ENCODE data around the gene HRK. TPM values are rescaled to one million over a fixed set of nuclear protein-coding genes. Genes with fewer than 3 reads are reported as not detected.

Gene HRK
- total and polyA plus RNA-seq, 9 of the 15 experiments (the other 6 are each of a cell fraction or from before 2014, with no cell fraction given): 0.01 to 0.05 (median 0.04) TPM; not detected in 6

GRCh38 chr12:116880817-116881324 lies 370 bp downstream of the HRK start (continued):
- TF ChIP-seq, protein P1, sequence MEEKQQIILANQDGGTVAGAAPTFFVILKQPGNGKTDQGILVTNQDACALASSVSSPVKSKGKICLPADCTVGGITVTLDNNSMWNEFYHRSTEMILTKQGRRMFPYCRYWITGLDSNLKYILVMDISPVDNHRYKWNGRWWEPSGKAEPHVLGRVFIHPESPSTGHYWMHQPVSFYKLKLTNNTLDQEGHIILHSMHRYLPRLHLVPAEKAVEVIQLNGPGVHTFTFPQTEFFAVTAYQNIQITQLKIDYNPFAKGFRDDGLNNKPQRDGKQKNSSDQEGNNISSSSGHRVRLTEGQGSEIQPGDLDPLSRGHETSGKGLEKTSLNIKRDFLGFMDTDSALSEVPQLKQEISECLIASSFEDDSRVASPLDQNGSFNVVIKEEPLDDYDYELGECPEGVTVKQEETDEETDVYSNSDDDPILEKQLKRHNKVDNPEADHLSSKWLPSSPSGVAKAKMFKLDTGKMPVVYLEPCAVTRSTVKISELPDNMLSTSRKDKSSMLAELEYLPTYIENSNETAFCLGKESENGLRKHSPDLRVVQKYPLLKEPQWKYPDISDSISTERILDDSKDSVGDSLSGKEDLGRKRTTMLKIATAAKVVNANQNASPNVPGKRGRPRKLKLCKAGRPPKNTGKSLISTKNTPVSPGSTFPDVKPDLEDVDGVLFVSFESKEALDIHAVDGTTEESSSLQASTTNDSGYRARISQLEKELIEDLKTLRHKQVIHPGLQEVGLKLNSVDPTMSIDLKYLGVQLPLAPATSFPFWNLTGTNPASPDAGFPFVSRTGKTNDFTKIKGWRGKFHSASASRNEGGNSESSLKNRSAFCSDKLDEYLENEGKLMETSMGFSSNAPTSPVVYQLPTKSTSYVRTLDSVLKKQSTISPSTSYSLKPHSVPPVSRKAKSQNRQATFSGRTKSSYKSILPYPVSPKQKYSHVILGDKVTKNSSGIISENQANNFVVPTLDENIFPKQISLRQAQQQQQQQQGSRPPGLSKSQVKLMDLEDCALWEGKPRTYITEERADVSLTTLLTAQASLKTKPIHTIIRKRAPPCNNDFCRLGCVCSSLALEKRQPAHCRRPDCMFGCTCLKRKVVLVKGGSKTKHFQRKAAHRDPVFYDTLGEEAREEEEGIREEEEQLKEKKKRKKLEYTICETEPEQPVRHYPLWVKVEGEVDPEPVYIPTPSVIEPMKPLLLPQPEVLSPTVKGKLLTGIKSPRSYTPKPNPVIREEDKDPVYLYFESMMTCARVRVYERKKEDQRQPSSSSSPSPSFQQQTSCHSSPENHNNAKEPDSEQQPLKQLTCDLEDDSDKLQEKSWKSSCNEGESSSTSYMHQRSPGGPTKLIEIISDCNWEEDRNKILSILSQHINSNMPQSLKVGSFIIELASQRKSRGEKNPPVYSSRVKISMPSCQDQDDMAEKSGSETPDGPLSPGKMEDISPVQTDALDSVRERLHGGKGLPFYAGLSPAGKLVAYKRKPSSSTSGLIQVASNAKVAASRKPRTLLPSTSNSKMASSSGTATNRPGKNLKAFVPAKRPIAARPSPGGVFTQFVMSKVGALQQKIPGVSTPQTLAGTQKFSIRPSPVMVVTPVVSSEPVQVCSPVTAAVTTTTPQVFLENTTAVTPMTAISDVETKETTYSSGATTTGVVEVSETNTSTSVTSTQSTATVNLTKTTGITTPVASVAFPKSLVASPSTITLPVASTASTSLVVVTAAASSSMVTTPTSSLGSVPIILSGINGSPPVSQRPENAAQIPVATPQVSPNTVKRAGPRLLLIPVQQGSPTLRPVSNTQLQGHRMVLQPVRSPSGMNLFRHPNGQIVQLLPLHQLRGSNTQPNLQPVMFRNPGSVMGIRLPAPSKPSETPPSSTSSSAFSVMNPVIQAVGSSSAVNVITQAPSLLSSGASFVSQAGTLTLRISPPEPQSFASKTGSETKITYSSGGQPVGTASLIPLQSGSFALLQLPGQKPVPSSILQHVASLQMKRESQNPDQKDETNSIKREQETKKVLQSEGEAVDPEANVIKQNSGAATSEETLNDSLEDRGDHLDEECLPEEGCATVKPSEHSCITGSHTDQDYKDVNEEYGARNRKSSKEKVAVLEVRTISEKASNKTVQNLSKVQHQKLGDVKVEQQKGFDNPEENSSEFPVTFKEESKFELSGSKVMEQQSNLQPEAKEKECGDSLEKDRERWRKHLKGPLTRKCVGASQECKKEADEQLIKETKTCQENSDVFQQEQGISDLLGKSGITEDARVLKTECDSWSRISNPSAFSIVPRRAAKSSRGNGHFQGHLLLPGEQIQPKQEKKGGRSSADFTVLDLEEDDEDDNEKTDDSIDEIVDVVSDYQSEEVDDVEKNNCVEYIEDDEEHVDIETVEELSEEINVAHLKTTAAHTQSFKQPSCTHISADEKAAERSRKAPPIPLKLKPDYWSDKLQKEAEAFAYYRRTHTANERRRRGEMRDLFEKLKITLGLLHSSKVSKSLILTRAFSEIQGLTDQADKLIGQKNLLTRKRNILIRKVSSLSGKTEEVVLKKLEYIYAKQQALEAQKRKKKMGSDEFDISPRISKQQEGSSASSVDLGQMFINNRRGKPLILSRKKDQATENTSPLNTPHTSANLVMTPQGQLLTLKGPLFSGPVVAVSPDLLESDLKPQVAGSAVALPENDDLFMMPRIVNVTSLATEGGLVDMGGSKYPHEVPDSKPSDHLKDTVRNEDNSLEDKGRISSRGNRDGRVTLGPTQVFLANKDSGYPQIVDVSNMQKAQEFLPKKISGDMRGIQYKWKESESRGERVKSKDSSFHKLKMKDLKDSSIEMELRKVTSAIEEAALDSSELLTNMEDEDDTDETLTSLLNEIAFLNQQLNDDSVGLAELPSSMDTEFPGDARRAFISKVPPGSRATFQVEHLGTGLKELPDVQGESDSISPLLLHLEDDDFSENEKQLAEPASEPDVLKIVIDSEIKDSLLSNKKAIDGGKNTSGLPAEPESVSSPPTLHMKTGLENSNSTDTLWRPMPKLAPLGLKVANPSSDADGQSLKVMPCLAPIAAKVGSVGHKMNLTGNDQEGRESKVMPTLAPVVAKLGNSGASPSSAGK (IDR thresholded peaks at IDR 0.05): no peak
- TF ChIP-seq, protein P2, sequence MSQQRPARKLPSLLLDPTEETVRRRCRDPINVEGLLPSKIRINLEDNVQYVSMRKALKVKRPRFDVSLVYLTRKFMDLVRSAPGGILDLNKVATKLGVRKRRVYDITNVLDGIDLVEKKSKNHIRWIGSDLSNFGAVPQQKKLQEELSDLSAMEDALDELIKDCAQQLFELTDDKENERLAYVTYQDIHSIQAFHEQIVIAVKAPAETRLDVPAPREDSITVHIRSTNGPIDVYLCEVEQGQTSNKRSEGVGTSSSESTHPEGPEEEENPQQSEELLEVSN (IDR thresholded peaks at IDR 0.05; ENCODE audit: borderline replicate concordance in 1 of 2, extremely low read depth in 1 of 2, insufficient read depth in 1 of 2, insufficient read length in 1 of 2, low read depth in 1 of 2, low read length in 1 of 2, poor library complexity in 1 of 2, severe bottlenecking in 1 of 2): peak; percentile 48 to 88
- TF ChIP-seq NFYB (IDR thresholded peaks at IDR 0.05; ENCODE audit: extremely low read depth, insufficient read length) (no peak), ZFP30 (CRISPR knock-in tag; IDR thresholded peaks at IDR 0.05; ENCODE audit: borderline replicate concordance) (no peak), TAL1 (IDR thresholded peaks at IDR 0.05) (no peak), NRF1 (conservative IDR thresholded peaks at IDR 0.05 in 1 of 2, IDR thresholded peaks at IDR 0.05 in 1 of 2) (peak in 1 of 2 experiments; percentile 49; a peak in 2 of 4 replicates), ZNF79 (CRISPR knock-in tag; IDR thresholded peaks at IDR 0.05; ENCODE audit: low read depth) (no peak), ZNF263 (CRISPR knock-in tag; IDR thresholded peaks at IDR 0.05; ENCODE audit: borderline replicate concordance) (no peak), ZNF165 (CRISPR knock-in tag; IDR thresholded peaks at IDR 0.05; ENCODE audit: borderline replicate concordance) (no peak), IFI16 (CRISPR knock-in tag; IDR thresholded peaks at IDR 0.05) (no peak), FOXJ3 (CRISPR knock-in tag; IDR thresholded peaks at IDR 0.05) (no peak)
- TF ChIP-seq, protein P3, sequence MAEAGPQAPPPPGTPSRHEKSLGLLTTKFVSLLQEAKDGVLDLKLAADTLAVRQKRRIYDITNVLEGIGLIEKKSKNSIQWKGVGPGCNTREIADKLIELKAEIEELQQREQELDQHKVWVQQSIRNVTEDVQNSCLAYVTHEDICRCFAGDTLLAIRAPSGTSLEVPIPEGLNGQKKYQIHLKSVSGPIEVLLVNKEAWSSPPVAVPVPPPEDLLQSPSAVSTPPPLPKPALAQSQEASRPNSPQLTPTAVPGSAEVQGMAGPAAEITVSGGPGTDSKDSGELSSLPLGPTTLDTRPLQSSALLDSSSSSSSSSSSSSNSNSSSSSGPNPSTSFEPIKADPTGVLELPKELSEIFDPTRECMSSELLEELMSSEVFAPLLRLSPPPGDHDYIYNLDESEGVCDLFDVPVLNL (CRISPR knock-in tag; IDR thresholded peaks at IDR 0.05; ENCODE audit: low read depth): no peak
